ENCODE results near the gene DNAJC13.

GRCh38 chr3:132459551-132459950 is 42.2 kb downstream of the DNAJC13 start:
- TF ChIP-seq REST (IDR thresholded peaks at IDR 0.05; ENCODE audit: insufficient read depth in 1 of 2, low read depth in 2 of 2, low read length in 2 of 2) (no peak), TAF1 (IDR thresholded peaks at IDR 0.05; ENCODE audit: borderline replicate concordance, insufficient read depth, low read length) (no peak)

All from PFSK-1 (cell line).